Large intestine (tissue), 3 donors: Measurements from ENCODE around the gene PTPRN. TPM values are rescaled to one million over a fixed set of nuclear protein-coding genes. Genes with fewer than 3 reads are reported as not detected.

Experiments
- DNase-seq, 2 donors: peaks; one replicate each; pipeline versions ENCODE4 v3.0.0 to v3.0.0-alpha.2; 2013
- H3K27ac ChIP-seq: one replicate; pipeline ENCODE4 v1.5.1; 2013; ENCODE audit warnings: low read length
- H3K27me3 ChIP-seq: 2 replicates; pipeline ENCODE4 v1.6.1; 2013; ENCODE audit warnings: low read length; ENCODE audit not compliant: control insufficient read depth, insufficient read depth
- H3K36me3 ChIP-seq: 2 replicates; pipeline ENCODE4 v1.6.1; 2013; ENCODE audit warnings: low read length; ENCODE audit not compliant: control insufficient read depth, insufficient read depth
- H3K4me1 ChIP-seq: one replicate; pipeline ENCODE4 v1.6.1; 2013; ENCODE audit warnings: low read length; ENCODE audit not compliant: control insufficient read depth, insufficient read depth
- H3K4me3 ChIP-seq: one replicate; pipeline ENCODE4 v1.5.1; 2013; ENCODE audit warnings: low read length
- H3K9me3 ChIP-seq: one replicate; pipeline ENCODE4 v1.6.1; 2013; ENCODE audit warnings: mild to moderate bottlenecking, low read depth, low read length, moderate library complexity; ENCODE audit not compliant: control insufficient read depth
- WGBS: methylation state at CpG from one replicate; pipeline ENCODE4 v1.1.5; 2013; ENCODE audit warnings: low lambda C conversion rate; ENCODE audit not compliant: insufficient coverage; 5-methylcytosine and 5-hydroxymethylcytosine counted together
- polyA plus RNA-seq: library from polyadenylated mRNA; unstranded; fragments of 120-200 nt; gene quantifications from one replicate; pipeline ENCODE4 v1.2.1, GENCODE V29; 2013

Gene PTPRN
- polyA plus RNA-seq, 1 donor: 9.2 TPM

GRCh38 chr2:219296142-219296541 is 13.1 kb downstream of the PTPRN start:
- Histone ChIP-seq H3K36me3 (no peaks in the 10 kb centered on the region), H3K9me3 (no peaks in the 10 kb centered on the region), H3K4me1 (peaks cover 9% of the 10 kb centered on the region), H3K27ac (no peak overlapping the region), H3K27me3 (peaks cover 25% of the 10 kb centered on the region), H3K4me3 (no peak overlapping the region)
- WGBS: no CpG with 5 or more reads among the region's 14 CpGs
- no peak for DNase-seq

GRCh38 chr2:219294356-219295351 is 14.5 kb downstream of the PTPRN start:
- peak overlapping the region; percentile 55 for H3K4me3 ChIP-seq
- peak overlapping the region; percentile 16 for H3K27ac ChIP-seq
- peaks cover 10% of the 10 kb centered on the region for H3K27me3 ChIP-seq
- H3K36me3 ChIP-seq: no peaks in the 10 kb centered on the region
- H3K4me1 ChIP-seq: peaks cover 9% of the 10 kb centered on the region
- 42% methylated on average over 6 of the region's 67 CpGs for WGBS
- H3K9me3 ChIP-seq: no peaks in the 10 kb centered on the region
- peak; percentile 88 to 94 for DNase-seq

GRCh38 chr2:219293736-219294231 is 15.4 kb downstream of the PTPRN start:
- no peak for DNase-seq
- no peaks in the 10 kb centered on the region for H3K36me3 ChIP-seq
- no CpG with 5 or more reads among the region's 5 CpGs for WGBS
- peaks cover 9% of the 10 kb centered on the region for H3K4me1 ChIP-seq
- no peak overlapping the region for H3K27ac ChIP-seq
- peaks cover 5% of the 10 kb centered on the region for H3K27me3 ChIP-seq
- no peak overlapping the region for H3K4me3 ChIP-seq
- no peaks in the 10 kb centered on the region for H3K9me3 ChIP-seq

- WGBS: no CpG with 5 or more reads among the region's 9 CpGs
- DNase-seq: no peak
- no peak overlapping the region for H3K27ac ChIP-seq
- H3K9me3 ChIP-seq: no peaks in the 10 kb centered on the region
- H3K36me3 ChIP-seq: no peaks in the 10 kb centered on the region
- peaks cover 9% of the 10 kb centered on the region for H3K4me1 ChIP-seq
- H3K4me3 ChIP-seq: no peak overlapping the region
- H3K27me3 ChIP-seq: peaks cover 5% of the 10 kb centered on the region
Observed at GRCh38 chr2:219292616-219293015, 16.6 kb downstream of the PTPRN start.

- Histone ChIP-seq H3K36me3 (no peaks in the 10 kb centered on the region), H3K27me3 (peaks cover 5% of the 10 kb centered on the region), H3K4me3 (no peak overlapping the region), H3K27ac (no peak overlapping the region), H3K9me3 (no peaks in the 10 kb centered on the region), H3K4me1 (peaks cover 9% of the 10 kb centered on the region)
- no CpG with 5 or more reads among the region's 4 CpGs for WGBS
- no peak for DNase-seq
Observed at GRCh38 chr2:219291910-219292490, 17.2 kb downstream of the PTPRN start.

- DNase-seq: no peak
- no CpG with 5 or more reads among the region's 7 CpGs for WGBS
- no peak overlapping the region for H3K27ac ChIP-seq
- H3K9me3 ChIP-seq: no peaks in the 10 kb centered on the region
- peaks cover 9% of the 10 kb centered on the region for H3K4me1 ChIP-seq
- peaks cover 5% of the 10 kb centered on the region for H3K27me3 ChIP-seq
- no peaks in the 10 kb centered on the region for H3K36me3 ChIP-seq
- H3K4me3 ChIP-seq: no peak overlapping the region
Observed at GRCh38 chr2:219291394-219291793, 17.8 kb downstream of the PTPRN start.

- WGBS: no CpG with 5 or more reads among the region's 16 CpGs
- H3K27ac ChIP-seq: no peak overlapping the region
Observed at GRCh38 chr2:219290381-219291171, 18.6 kb downstream of the PTPRN start.

GRCh38 chr2:219289537-219290361 is 19.5 kb downstream of the PTPRN start:
- WGBS: no CpG with 5 or more reads among the region's 16 CpGs
- DNase-seq: peak; percentile 48 to 50

More at GRCh38 chr2:219290381-219291171, 18.6 kb downstream of the PTPRN start:
- H3K4me1 ChIP-seq: peaks cover 9% of the 10 kb centered on the region
- peaks cover 2% of the 10 kb centered on the region for H3K36me3 ChIP-seq
- H3K27me3 ChIP-seq: peaks cover 2% of the 10 kb centered on the region
- DNase-seq: no peak
- H3K9me3 ChIP-seq: no peaks in the 10 kb centered on the region
- H3K4me3 ChIP-seq: no peak overlapping the region

GRCh38 chr2:219289195-219289536 is 20.0 kb downstream of the PTPRN start:
- peaks cover 2% of the 10 kb centered on the region for H3K27me3 ChIP-seq
- no peaks in the 10 kb centered on the region for H3K9me3 ChIP-seq
- H3K36me3 ChIP-seq: peaks cover 15% of the 10 kb centered on the region
- no peak overlapping the region for H3K27ac ChIP-seq
- DNase-seq: no peak
- no peak overlapping the region for H3K4me3 ChIP-seq
- WGBS: no CpG with 5 or more reads among the region's 6 CpGs
- H3K4me1 ChIP-seq: peaks cover 3% of the 10 kb centered on the region

More at GRCh38 chr2:219289537-219290361, 19.5 kb downstream of the PTPRN start:
- Histone ChIP-seq H3K36me3 (peaks cover 11% of the 10 kb centered on the region), H3K27me3 (peaks cover 2% of the 10 kb centered on the region), H3K4me3 (no peak overlapping the region), H3K4me1 (peaks cover 6% of the 10 kb centered on the region), H3K27ac (no peak overlapping the region), H3K9me3 (no peaks in the 10 kb centered on the region)
